Midbrain (tissue), 1 donor: ENCODE results near the gene CMIP.

Source experiments
- DNase-seq: peaks from one replicate; lab custom pipeline; 2025; lab: John Stamatoyannopoulos, UW

The CMIP gene

GRCh38 chr16:81639348-81639747, 194.7 kb downstream of the CMIP start:
- DNase-seq, result no peak

GRCh38 chr16:81639931-81640680, 195.5 kb downstream of the CMIP start:
- DNase-seq, result no peak

- no peak for DNase-seq
These were observed 196.1 kb downstream of the CMIP start for GRCh38 chr16:81640681-81641070.

- DNase-seq, result no peak
These were observed 196.9 kb downstream of the CMIP start for GRCh38 chr16:81641395-81642106.

GRCh38 chr16:81642107-81642436, 197.5 kb downstream of the CMIP start:
- DNase-seq, result no peak

- DNase-seq, result no peak
These were observed 198.3 kb downstream of the CMIP start for GRCh38 chr16:81642943-81643342.

GRCh38 chr16:81645266-81645694, 200.7 kb downstream of the CMIP start:
- DNase-seq, result peak; percentile 57

GRCh38 chr16:81645925-81646324, 201.3 kb downstream of the CMIP start:
- no peak for DNase-seq

GRCh38 chr16:81646561-81646960, 202.0 kb downstream of the CMIP start:
- no peak for DNase-seq

GRCh38 chr16:81647527-81647926, 202.9 kb downstream of the CMIP start:
- DNase-seq, result no peak

- no peak for DNase-seq
These were observed 205.1 kb downstream of the CMIP start for GRCh38 chr16:81649561-81650184.

- no peak for DNase-seq
These were observed 205.7 kb downstream of the CMIP start for GRCh38 chr16:81650281-81650680.

GRCh38 chr16:81650982-81651562, 206.5 kb downstream of the CMIP start:
- DNase-seq, result no peak

GRCh38 chr16:81651758-81652718, 207.4 kb downstream of the CMIP start:
- no peak for DNase-seq

GRCh38 chr16:81652798-81653505, 208.3 kb downstream of the CMIP start:
- no peak for DNase-seq

GRCh38 chr16:81654346-81654745, 209.7 kb downstream of the CMIP start:
- no peak for DNase-seq

- no peak for DNase-seq
These were observed 211.0 kb downstream of the CMIP start for GRCh38 chr16:81655469-81656162.

GRCh38 chr16:81657224-81657623, 212.6 kb downstream of the CMIP start:
- no peak for DNase-seq

- DNase-seq, result no peak
These were observed 213.2 kb downstream of the CMIP start for GRCh38 chr16:81657781-81658180.

GRCh38 chr16:81658373-81658772, 213.8 kb downstream of the CMIP start:
- no peak for DNase-seq
